GM12892 (cell line): Measurements from ENCODE around the gene USHBP1.

ENCODE experiments used
- POLR2A ChIP-seq: IDR thresholded peaks from 2 replicates; pipeline ENCODE4 v1.6.1; 2011; ENCODE audit warnings: low read depth, low read length, control low read depth
- POLR2AphosphoS5 ChIP-seq: IDR thresholded peaks from 2 replicates; pipeline ENCODE4 v1.6.1; 2011; ENCODE audit warnings: low read depth, low read length, control low read depth
- TAF1 ChIP-seq: IDR thresholded peaks from 2 replicates; pipeline ENCODE4 v1.6.1; 2011; ENCODE audit warnings: low read depth, mild to moderate bottlenecking, control low read depth, low read length, borderline replicate concordance

DNA sequence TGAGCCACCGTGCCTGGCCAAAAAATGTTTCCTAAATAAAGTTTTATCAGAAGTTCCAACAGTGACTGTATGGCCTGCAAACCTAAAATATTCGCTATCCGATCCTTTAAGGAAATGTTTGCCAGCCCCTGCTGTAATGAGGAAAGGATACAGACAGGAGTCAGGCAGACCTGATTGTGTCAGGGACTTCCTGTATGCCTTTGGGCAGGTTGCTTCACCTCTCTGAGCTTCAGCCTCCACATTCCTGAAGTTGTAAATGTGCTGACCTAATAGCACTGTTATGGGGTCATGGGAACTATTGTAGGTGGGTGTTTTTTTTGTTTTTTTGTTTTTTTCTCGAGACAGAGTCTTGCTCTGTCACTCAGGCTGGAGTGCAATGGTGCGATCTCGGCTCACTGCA, 32.4 kb upstream of the USHBP1 start:
- TF ChIP-seq POLR2AphosphoS5, result no peak
- no peak for TF ChIP-seq TAF1
- TF ChIP-seq POLR2A, result no peak
